HFF-Myc (cell line): ENCODE measurements around the gene OSBPL9.
"Not testable (repeated sequence)": the region's sequence is repeated elsewhere in the genome, so short reads cannot be mapped to it uniquely, and the experiment has no call there.

Source experiments
- DNase-seq: peaks from one replicate; pipeline ENCODE4 v3.0.0-alpha.2; 2011; ENCODE audit warnings: low read depth; ENCODE audit errors: extremely low read depth
- H3K4me3 ChIP-seq: replicated peaks from 2 replicates; pipeline ENCODE4 v1.5.1; 2011; ENCODE audit warnings: low read depth, mild to moderate bottlenecking, control low read depth, low read length
- TF ChIP-seq, protein P1 (sequence below): IDR thresholded peaks from 2 replicates; pipeline ENCODE4 v1.5.1; 2012; ENCODE audit warnings: mild to moderate bottlenecking, low read depth, low read length, control low read depth; ENCODE audit errors: missing control alignments

The OSBPL9 gene

DNA sequence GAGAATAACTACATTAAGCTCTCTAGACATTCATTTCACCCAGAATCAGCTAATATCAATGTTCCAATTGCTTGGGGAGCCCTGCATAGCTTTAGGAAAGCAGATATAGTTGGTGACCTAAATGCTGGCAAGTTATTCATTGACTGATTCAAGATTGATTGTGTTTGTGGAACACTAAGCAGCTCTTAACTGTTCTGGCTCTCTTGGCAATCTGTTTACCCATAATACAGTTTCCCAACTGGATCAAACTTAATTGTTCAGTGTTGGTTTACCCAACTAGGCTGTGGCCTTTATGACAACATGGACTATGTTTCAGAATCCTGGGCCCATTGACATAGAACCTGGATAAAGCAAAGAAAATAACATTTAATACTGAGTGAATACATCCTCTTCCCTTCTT is 178.0 kb downstream of the OSBPL9 start:
- TF ChIP-seq, protein P1, sequence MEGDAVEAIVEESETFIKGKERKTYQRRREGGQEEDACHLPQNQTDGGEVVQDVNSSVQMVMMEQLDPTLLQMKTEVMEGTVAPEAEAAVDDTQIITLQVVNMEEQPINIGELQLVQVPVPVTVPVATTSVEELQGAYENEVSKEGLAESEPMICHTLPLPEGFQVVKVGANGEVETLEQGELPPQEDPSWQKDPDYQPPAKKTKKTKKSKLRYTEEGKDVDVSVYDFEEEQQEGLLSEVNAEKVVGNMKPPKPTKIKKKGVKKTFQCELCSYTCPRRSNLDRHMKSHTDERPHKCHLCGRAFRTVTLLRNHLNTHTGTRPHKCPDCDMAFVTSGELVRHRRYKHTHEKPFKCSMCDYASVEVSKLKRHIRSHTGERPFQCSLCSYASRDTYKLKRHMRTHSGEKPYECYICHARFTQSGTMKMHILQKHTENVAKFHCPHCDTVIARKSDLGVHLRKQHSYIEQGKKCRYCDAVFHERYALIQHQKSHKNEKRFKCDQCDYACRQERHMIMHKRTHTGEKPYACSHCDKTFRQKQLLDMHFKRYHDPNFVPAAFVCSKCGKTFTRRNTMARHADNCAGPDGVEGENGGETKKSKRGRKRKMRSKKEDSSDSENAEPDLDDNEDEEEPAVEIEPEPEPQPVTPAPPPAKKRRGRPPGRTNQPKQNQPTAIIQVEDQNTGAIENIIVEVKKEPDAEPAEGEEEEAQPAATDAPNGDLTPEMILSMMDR = no peak
- no peak overlapping the region for H3K4me3 ChIP-seq
- no peak for DNase-seq

- H3K4me3 ChIP-seq = no peak overlapping the region
- TF ChIP-seq, protein P1 = no peak
- DNase-seq = no peak
These were observed 182.5 kb downstream of the OSBPL9 start for GRCh38 chr1:51799372-51799771.

DNA sequence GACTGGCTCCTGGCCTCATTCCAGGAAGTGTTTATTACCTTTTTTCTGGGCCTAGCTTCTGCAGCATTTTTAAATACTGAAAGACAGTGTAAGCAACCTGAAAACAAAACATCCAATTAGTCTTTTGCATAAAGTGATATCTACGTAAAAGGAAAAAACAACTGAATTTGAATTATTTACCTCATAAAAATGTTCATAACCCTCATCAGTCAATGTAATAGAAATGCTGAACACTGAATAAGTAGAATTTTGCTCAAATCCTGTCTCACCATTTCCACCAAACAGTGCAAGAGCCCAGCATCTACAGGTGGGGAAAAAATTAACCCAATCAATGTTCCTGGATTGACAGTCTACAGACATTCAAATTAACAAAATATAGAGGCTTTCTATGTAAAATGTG is 197.6 kb downstream of the OSBPL9 start:
- no peak for DNase-seq
- TF ChIP-seq, protein P1 = no peak
- no peak overlapping the region for H3K4me3 ChIP-seq

DNA sequence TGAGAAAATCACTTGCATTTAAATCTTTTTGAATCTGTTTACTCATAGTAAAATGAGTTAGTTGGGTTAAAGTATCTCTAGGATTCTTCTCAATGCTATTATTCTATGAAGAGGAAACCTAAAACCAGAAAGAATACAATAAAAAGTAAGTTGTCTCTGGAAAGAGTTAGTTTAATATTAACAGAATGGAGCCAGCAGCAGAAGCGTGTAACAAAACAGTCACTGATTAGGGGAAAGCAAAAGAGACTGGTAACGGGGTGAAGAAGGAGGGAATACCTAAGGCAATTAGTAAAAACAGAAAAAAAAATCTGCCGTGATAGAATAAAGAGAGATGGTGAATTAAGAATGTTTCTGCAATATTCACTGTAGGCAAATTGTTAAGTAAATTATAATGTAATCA is 201.6 kb downstream of the OSBPL9 start:
- no peak for DNase-seq
- H3K4me3 ChIP-seq = no peak overlapping the region
- TF ChIP-seq, protein P1 = no peak

DNA sequence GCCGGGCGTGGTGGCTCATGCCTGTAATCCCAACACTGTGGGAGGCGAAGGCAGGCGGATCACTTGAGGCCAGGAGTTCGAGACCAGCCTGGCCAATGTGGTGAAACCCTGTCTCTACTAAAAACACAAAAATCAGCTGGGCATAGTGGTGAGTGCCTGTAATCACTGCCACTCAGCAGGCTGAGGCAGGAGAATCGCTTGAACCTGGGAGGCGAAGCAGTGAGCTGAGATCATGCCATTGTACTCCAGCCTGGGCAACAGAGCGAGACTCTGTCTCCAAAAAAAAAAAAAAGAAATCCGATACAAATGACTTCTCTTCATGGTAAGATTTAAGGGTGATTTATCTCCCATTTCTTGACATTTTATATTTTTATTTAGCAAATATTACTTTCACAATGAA is 202.1 kb downstream of the OSBPL9 start:
- not testable (repeated sequence) for DNase-seq, H3K4me3 ChIP-seq

- H3K4me3 ChIP-seq = no peak overlapping the region
- TF ChIP-seq, protein P1 = no peak
- no peak for DNase-seq
These were observed 202.9 kb downstream of the OSBPL9 start for GRCh38 chr1:51819810-51820209.

GRCh38 chr1:51829058-51829457 is 212.2 kb downstream of the OSBPL9 start:
- peak; percentile 6 for DNase-seq
- no peak overlapping the region for H3K4me3 ChIP-seq
- TF ChIP-seq, protein P1 = no peak

DNA sequence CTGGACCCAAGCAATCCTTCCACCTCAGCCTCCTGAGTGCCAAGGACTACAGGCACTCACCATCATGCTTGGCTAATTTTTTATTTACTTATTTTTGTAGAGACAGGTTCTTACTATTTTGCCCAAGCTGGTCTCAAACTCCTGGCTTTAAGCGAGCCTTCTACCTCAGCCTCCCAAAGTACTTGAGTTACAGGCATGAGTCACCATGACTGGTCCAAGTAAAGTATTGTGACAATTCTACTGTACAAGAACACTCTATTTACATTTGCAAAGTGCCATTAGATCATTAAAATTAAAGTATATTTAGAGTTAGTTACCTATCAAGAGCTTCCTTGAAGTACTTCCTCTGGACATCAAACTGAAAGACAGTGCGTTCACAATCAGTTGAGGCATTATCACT is 216.8 kb downstream of the OSBPL9 start:
- DNase-seq = no peak
- TF ChIP-seq, protein P1 = no peak
- no peak overlapping the region for H3K4me3 ChIP-seq
